ENCODE results near the gene OR1K1. TPM values are rescaled to one million over a fixed set of nuclear protein-coding genes. Genes with fewer than 3 reads are reported as not detected.
"Not testable (repeated sequence)": the region's sequence is repeated elsewhere in the genome, so short reads cannot be mapped to it uniquely, and the experiment has no call there.

The OR1K1 gene
- total RNA-seq, 1 donor from 2014 or later, result not detected

- Histone ChIP-seq H3K79me2 (ENCODE audit: insufficient read depth, low read length) (peaks cover 31% of the 10 kb centered on the region), H2AFZ (ENCODE audit: low read depth, low read length) (no peak overlapping the region), H3K27ac (ENCODE audit: low read depth, low read length) (no peak overlapping the region), H3K4me3 (ENCODE audit: insufficient read depth, low read depth, low read length) (no peak overlapping the region), H3K4me2 (ENCODE audit: low read length) (no peak overlapping the region), H3K27me3 (ENCODE audit: insufficient read depth, low read length) (no peaks in the 10 kb centered on the region), H3K9ac (ENCODE audit: low read length) (no peak overlapping the region), H3K4me1 (ENCODE audit: insufficient read depth, low read length) (peaks cover 20% of the 10 kb centered on the region), H4K20me1 (ENCODE audit: insufficient read depth, low read length) (peaks cover 9% of the 10 kb centered on the region), H3K36me3 (ENCODE audit: insufficient read depth, low read length) (peaks cover 4% of the 10 kb centered on the region), H3K9me3 (ENCODE audit: insufficient read depth, low read depth, low read length) (no peaks in the 10 kb centered on the region)
- Mint-ChIP-seq H3K36me3 (ENCODE audit: low read depth, unreplicated experiment) (peaks cover 13% of the 10 kb centered on the region), H3K4me1 (ENCODE audit: low read depth, unreplicated experiment) (peaks cover 6% of the 10 kb centered on the region), H3K27me3 (ENCODE audit: low read depth, unreplicated experiment) (no peaks in the 10 kb centered on the region), H3K27ac (ENCODE audit: unreplicated experiment) (no peak overlapping the region), H3K4me3 (ENCODE audit: unreplicated experiment) (no peak overlapping the region), H3K9me3 (ENCODE audit: unreplicated experiment) (no peaks in the 10 kb centered on the region)
- no peak for DNase-seq (ENCODE audit: low read depth)
- FAIRE-seq, result no peak
- no peak for TF ChIP-seq EZH2 (IDR thresholded peaks at IDR 0.05; ENCODE audit: insufficient read depth, low read length)
- TF ChIP-seq, protein P1, sequence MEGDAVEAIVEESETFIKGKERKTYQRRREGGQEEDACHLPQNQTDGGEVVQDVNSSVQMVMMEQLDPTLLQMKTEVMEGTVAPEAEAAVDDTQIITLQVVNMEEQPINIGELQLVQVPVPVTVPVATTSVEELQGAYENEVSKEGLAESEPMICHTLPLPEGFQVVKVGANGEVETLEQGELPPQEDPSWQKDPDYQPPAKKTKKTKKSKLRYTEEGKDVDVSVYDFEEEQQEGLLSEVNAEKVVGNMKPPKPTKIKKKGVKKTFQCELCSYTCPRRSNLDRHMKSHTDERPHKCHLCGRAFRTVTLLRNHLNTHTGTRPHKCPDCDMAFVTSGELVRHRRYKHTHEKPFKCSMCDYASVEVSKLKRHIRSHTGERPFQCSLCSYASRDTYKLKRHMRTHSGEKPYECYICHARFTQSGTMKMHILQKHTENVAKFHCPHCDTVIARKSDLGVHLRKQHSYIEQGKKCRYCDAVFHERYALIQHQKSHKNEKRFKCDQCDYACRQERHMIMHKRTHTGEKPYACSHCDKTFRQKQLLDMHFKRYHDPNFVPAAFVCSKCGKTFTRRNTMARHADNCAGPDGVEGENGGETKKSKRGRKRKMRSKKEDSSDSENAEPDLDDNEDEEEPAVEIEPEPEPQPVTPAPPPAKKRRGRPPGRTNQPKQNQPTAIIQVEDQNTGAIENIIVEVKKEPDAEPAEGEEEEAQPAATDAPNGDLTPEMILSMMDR (IDR thresholded peaks at IDR 0.05; ENCODE audit: insufficient read depth, low read depth, low read length), result no peak
Measured at GRCh38 chr9:122822056-122822455, 22.1 kb downstream of the OR1K1 start.

GRCh38 chr9:122822938-122823337 lies 23.0 kb downstream of the OR1K1 start:
- Mint-ChIP-seq H3K27ac (ENCODE audit: unreplicated experiment) (no peak overlapping the region), H3K4me3 (ENCODE audit: unreplicated experiment) (no peak overlapping the region), H3K27me3 (ENCODE audit: low read depth, unreplicated experiment) (no peaks in the 10 kb centered on the region), H3K4me1 (ENCODE audit: low read depth, unreplicated experiment) (peaks cover 10% of the 10 kb centered on the region), H3K36me3 (ENCODE audit: low read depth, unreplicated experiment) (peaks cover 13% of the 10 kb centered on the region), H3K9me3 (ENCODE audit: unreplicated experiment) (no peaks in the 10 kb centered on the region)
- Histone ChIP-seq H3K27ac (ENCODE audit: low read depth, low read length) (no peak overlapping the region), H3K36me3 (ENCODE audit: insufficient read depth, low read length) (peaks cover 4% of the 10 kb centered on the region), H3K4me1 (ENCODE audit: insufficient read depth, low read length) (peaks cover 25% of the 10 kb centered on the region), H2AFZ (ENCODE audit: low read depth, low read length) (no peak overlapping the region), H3K9ac (ENCODE audit: low read length) (no peak overlapping the region), H3K4me3 (ENCODE audit: insufficient read depth, low read depth, low read length) (no peak overlapping the region), H4K20me1 (ENCODE audit: insufficient read depth, low read length) (peaks cover 15% of the 10 kb centered on the region), H3K27me3 (ENCODE audit: insufficient read depth, low read length) (no peaks in the 10 kb centered on the region), H3K79me2 (ENCODE audit: insufficient read depth, low read length) (peaks cover 40% of the 10 kb centered on the region), H3K9me3 (ENCODE audit: insufficient read depth, low read depth, low read length) (no peaks in the 10 kb centered on the region), H3K4me2 (ENCODE audit: low read length) (no peak overlapping the region)
- no peak for TF ChIP-seq EZH2 (IDR thresholded peaks at IDR 0.05; ENCODE audit: insufficient read depth, low read length)
- TF ChIP-seq, protein P1 (IDR thresholded peaks at IDR 0.05; ENCODE audit: insufficient read depth, low read depth, low read length), result no peak
- DNase-seq (ENCODE audit: low read depth) (no peak), FAIRE-seq (no peak)

GRCh38 chr9:122827761-122828093 lies 27.8 kb downstream of the OR1K1 start:
- no peak for FAIRE-seq
- H3K9me3 ChIP-seq (ENCODE audit: insufficient read depth, low read depth, low read length), result no peaks in the 10 kb centered on the region
- peaks cover 7% of the 10 kb centered on the region for H3K36me3 Mint-ChIP-seq (ENCODE audit: low read depth, unreplicated experiment)

DNA sequence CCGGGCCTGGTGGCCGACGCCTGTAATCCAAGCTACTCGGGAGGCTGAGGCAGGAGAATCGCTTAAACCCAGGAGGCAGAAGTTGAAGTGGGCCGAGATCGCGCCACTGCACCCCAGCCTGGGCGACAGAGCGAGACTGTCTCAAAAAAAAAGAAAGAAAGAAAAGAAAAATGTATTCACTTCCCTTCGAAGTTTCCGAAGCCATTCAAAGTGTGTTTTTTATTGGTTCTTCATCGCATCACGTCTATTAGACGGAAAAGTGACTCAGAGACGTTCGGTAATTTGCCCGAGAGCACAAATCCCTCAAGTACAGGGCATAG lies 29.0 kb downstream of the OR1K1 start:
- not testable (repeated sequence) for H3K9me3 Mint-ChIP-seq (ENCODE audit: unreplicated experiment)
- peak overlapping the region; percentile 90 for H3K27ac Mint-ChIP-seq (ENCODE audit: unreplicated experiment)

More at GRCh38 chr9:122827761-122828093, 27.8 kb downstream of the OR1K1 start:
- H2AFZ ChIP-seq (ENCODE audit: low read depth, low read length), result peak overlapping the region; percentile 97
- H3K4me2 ChIP-seq (ENCODE audit: low read length), result peak overlapping the region; percentile 100
- DNase-seq (ENCODE audit: low read depth), result peak; percentile 36
- Mint-ChIP-seq H3K4me1 (ENCODE audit: low read depth, unreplicated experiment) (peaks cover 8% of the 10 kb centered on the region), H3K27ac (ENCODE audit: unreplicated experiment) (peak overlapping the region; percentile 90), H3K27me3 (ENCODE audit: low read depth, unreplicated experiment) (no peaks in the 10 kb centered on the region), H3K4me3 (ENCODE audit: unreplicated experiment) (peak overlapping the region; percentile 94), H3K9me3 (ENCODE audit: unreplicated experiment) (no peaks in the 10 kb centered on the region)
- peaks cover 38% of the 10 kb centered on the region for H3K79me2 ChIP-seq (ENCODE audit: insufficient read depth, low read length)
- peaks cover 15% of the 10 kb centered on the region for H4K20me1 ChIP-seq (ENCODE audit: insufficient read depth, low read length)
- no peaks in the 10 kb centered on the region for H3K27me3 ChIP-seq (ENCODE audit: insufficient read depth, low read length)
- peaks cover 4% of the 10 kb centered on the region for H3K36me3 ChIP-seq (ENCODE audit: insufficient read depth, low read length)
- TF ChIP-seq, protein P1 (IDR thresholded peaks at IDR 0.05; ENCODE audit: insufficient read depth, low read depth, low read length), result no peak
- TF ChIP-seq EZH2 (IDR thresholded peaks at IDR 0.05; ENCODE audit: insufficient read depth, low read length), result no peak
- peak overlapping the region; percentile 92 for H3K27ac ChIP-seq (ENCODE audit: low read depth, low read length)
- peak overlapping the region; percentile 96 for H3K4me3 ChIP-seq (ENCODE audit: insufficient read depth, low read depth, low read length)
- peak overlapping the region; percentile 97 for H3K9ac ChIP-seq (ENCODE audit: low read length)
- peaks cover 11% of the 10 kb centered on the region for H3K4me1 ChIP-seq (ENCODE audit: insufficient read depth, low read length)

More for the DNA sequence above, 29.0 kb downstream of the OR1K1 start:
- not testable (repeated sequence) for H3K9me3 ChIP-seq (ENCODE audit: insufficient read depth, low read depth, low read length); H3K36me3 ChIP-seq (ENCODE audit: insufficient read depth, low read length); FAIRE-seq; H3K27me3 ChIP-seq (ENCODE audit: insufficient read depth, low read length); DNase-seq (ENCODE audit: low read depth); H3K4me1 Mint-ChIP-seq (ENCODE audit: low read depth, unreplicated experiment); H3K27me3 Mint-ChIP-seq (ENCODE audit: low read depth, unreplicated experiment); H3K36me3 Mint-ChIP-seq (ENCODE audit: low read depth, unreplicated experiment)
- Histone ChIP-seq H3K4me3 (ENCODE audit: insufficient read depth, low read depth, low read length) (peak overlapping the region; percentile 96), H3K79me2 (ENCODE audit: insufficient read depth, low read length) (peaks cover 38% of the 10 kb centered on the region), H3K27ac (ENCODE audit: low read depth, low read length) (peak overlapping the region; percentile 92), H4K20me1 (ENCODE audit: insufficient read depth, low read length) (peaks cover 15% of the 10 kb centered on the region), H3K4me2 (ENCODE audit: low read length) (peak overlapping the region; percentile 100), H3K9ac (ENCODE audit: low read length) (peak overlapping the region; percentile 97), H3K4me1 (ENCODE audit: insufficient read depth, low read length) (peaks cover 11% of the 10 kb centered on the region), H2AFZ (ENCODE audit: low read depth, low read length) (peak overlapping the region; percentile 97)
- H3K4me3 Mint-ChIP-seq (ENCODE audit: unreplicated experiment), result peak overlapping the region; percentile 94
